ENCODE results near the gene HAGH. TPM values are rescaled to one million over a fixed set of nuclear protein-coding genes. Genes with fewer than 3 reads are reported as not detected.

HAGH gene
- total RNA-seq, 1 donor = 32.9 TPM

DNA sequence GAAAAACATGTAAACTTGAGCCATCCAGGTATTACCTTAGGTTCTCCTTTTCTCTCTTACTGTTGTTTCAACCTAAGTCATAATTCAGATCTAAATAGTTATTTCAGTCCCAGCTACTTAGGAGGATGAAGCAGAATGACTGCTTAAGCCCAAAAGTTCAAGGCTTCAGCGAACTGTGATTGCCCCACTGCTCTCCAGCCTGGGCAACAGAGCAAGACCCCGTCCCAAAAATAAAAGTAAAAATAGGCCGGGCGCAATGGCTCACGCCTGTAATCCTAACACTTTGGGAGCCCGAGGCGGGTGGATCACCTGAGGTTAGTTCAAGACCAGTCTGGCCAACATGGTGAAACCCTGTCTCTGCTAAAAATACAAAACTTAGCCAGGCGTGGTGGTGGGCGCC is 35.8 kb upstream of the HAGH start:
- Histone ChIP-seq H3K27me3 (ENCODE audit: insufficient read depth, low read length) (peaks cover 67% of the 10 kb centered on the region), H4K20me1 (ENCODE audit: insufficient read depth, low read length) (no peaks in the 10 kb centered on the region), H3K4me2 (ENCODE audit: insufficient read depth, low read length) (no peak overlapping the region), H3K27ac (ENCODE audit: low read depth, low read length) (no peak overlapping the region), H3K9me3 (ENCODE audit: low read depth, low read length) (no peaks in the 10 kb centered on the region), H3K79me2 (ENCODE audit: insufficient read depth, low read length) (no peaks in the 10 kb centered on the region), H3K4me3 (ENCODE audit: insufficient read depth, low read length) (no peak overlapping the region), H3K4me1 (ENCODE audit: insufficient read depth, low read length) (no peaks in the 10 kb centered on the region), H2AFZ (ENCODE audit: low read length) (no peak overlapping the region), H3K36me3 (ENCODE audit: insufficient read depth, low read length) (no peaks in the 10 kb centered on the region)
- TF ChIP-seq, protein P1, sequence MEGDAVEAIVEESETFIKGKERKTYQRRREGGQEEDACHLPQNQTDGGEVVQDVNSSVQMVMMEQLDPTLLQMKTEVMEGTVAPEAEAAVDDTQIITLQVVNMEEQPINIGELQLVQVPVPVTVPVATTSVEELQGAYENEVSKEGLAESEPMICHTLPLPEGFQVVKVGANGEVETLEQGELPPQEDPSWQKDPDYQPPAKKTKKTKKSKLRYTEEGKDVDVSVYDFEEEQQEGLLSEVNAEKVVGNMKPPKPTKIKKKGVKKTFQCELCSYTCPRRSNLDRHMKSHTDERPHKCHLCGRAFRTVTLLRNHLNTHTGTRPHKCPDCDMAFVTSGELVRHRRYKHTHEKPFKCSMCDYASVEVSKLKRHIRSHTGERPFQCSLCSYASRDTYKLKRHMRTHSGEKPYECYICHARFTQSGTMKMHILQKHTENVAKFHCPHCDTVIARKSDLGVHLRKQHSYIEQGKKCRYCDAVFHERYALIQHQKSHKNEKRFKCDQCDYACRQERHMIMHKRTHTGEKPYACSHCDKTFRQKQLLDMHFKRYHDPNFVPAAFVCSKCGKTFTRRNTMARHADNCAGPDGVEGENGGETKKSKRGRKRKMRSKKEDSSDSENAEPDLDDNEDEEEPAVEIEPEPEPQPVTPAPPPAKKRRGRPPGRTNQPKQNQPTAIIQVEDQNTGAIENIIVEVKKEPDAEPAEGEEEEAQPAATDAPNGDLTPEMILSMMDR (IDR thresholded peaks at IDR 0.05; ENCODE audit: extremely low read depth, low read depth, low read length) = no peak
- no peak for DNase-seq (ENCODE audit: insufficient read length, low spot score, missing footprints)

DNA sequence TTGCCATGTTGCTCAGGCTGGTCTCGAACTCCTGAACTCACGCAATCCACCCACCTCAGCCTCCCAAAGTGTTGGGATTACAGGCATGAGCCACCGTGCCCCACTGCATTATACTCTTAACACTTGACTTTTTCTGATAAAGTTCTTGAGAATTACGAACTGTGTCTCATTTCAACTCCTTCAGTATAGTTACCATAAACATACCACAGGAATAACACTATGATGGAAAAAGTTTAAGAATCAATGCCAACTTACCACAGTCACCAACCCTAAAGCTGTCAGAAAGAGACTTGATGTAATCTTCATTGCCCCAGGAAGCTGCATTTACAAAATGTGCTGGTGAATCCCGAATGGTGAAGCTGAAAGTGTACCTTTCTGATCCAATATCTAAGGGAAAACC is 35.1 kb upstream of the HAGH start:
- Histone ChIP-seq H3K79me2 (ENCODE audit: insufficient read depth, low read length) (no peaks in the 10 kb centered on the region), H3K4me1 (ENCODE audit: insufficient read depth, low read length) (no peaks in the 10 kb centered on the region), H4K20me1 (ENCODE audit: insufficient read depth, low read length) (no peaks in the 10 kb centered on the region), H3K4me3 (ENCODE audit: insufficient read depth, low read length) (no peak overlapping the region), H3K27me3 (ENCODE audit: insufficient read depth, low read length) (peaks cover 72% of the 10 kb centered on the region), H2AFZ (ENCODE audit: low read length) (no peak overlapping the region), H3K36me3 (ENCODE audit: insufficient read depth, low read length) (no peaks in the 10 kb centered on the region), H3K9me3 (ENCODE audit: low read depth, low read length) (no peaks in the 10 kb centered on the region), H3K27ac (ENCODE audit: low read depth, low read length) (no peak overlapping the region), H3K4me2 (ENCODE audit: insufficient read depth, low read length) (no peak overlapping the region)
- TF ChIP-seq, protein P1 (IDR thresholded peaks at IDR 0.05; ENCODE audit: extremely low read depth, low read depth, low read length) = no peak
- no peak for DNase-seq (ENCODE audit: insufficient read length, low spot score, missing footprints)

GRCh38 chr16:1859650-1860049 is 33.0 kb upstream of the HAGH start:
- Histone ChIP-seq H3K36me3 (ENCODE audit: insufficient read depth, low read length) (no peaks in the 10 kb centered on the region), H3K9me3 (ENCODE audit: low read depth, low read length) (no peaks in the 10 kb centered on the region), H3K4me1 (ENCODE audit: insufficient read depth, low read length) (no peaks in the 10 kb centered on the region), H3K4me2 (ENCODE audit: insufficient read depth, low read length) (no peak overlapping the region), H3K4me3 (ENCODE audit: insufficient read depth, low read length) (no peak overlapping the region), H3K79me2 (ENCODE audit: insufficient read depth, low read length) (no peaks in the 10 kb centered on the region), H4K20me1 (ENCODE audit: insufficient read depth, low read length) (no peaks in the 10 kb centered on the region), H3K27me3 (ENCODE audit: insufficient read depth, low read length) (peaks cover 67% of the 10 kb centered on the region), H3K27ac (ENCODE audit: low read depth, low read length) (no peak overlapping the region), H2AFZ (ENCODE audit: low read length) (no peak overlapping the region)
- no peak for DNase-seq (ENCODE audit: insufficient read length, low spot score, missing footprints)
- TF ChIP-seq, protein P1 (IDR thresholded peaks at IDR 0.05; ENCODE audit: extremely low read depth, low read depth, low read length) = no peak

- no peak for DNase-seq (ENCODE audit: insufficient read length, low spot score, missing footprints)
- Histone ChIP-seq H3K79me2 (ENCODE audit: insufficient read depth, low read length) (no peaks in the 10 kb centered on the region), H3K4me1 (ENCODE audit: insufficient read depth, low read length) (no peaks in the 10 kb centered on the region), H4K20me1 (ENCODE audit: insufficient read depth, low read length) (no peaks in the 10 kb centered on the region), H2AFZ (ENCODE audit: low read length) (no peak overlapping the region), H3K4me3 (ENCODE audit: insufficient read depth, low read length) (no peak overlapping the region), H3K27ac (ENCODE audit: low read depth, low read length) (no peak overlapping the region), H3K27me3 (ENCODE audit: insufficient read depth, low read length) (peaks cover 74% of the 10 kb centered on the region), H3K4me2 (ENCODE audit: insufficient read depth, low read length) (no peak overlapping the region), H3K36me3 (ENCODE audit: insufficient read depth, low read length) (no peaks in the 10 kb centered on the region), H3K9me3 (ENCODE audit: low read depth, low read length) (no peaks in the 10 kb centered on the region)
- TF ChIP-seq, protein P1 (IDR thresholded peaks at IDR 0.05; ENCODE audit: extremely low read depth, low read depth, low read length) = no peak
Observed at GRCh38 chr16:1858189-1858865, 31.7 kb upstream of the HAGH start.

Data from osteoblast (primary cell).